Pancreas (tissue), 10 donors: Measurements from ENCODE around the gene PRORP. TPM values are rescaled to one million over a fixed set of nuclear protein-coding genes. Genes with fewer than 3 reads are reported as not detected.
"Not testable (repeated sequence)": the region's sequence is repeated elsewhere in the genome, so short reads cannot be mapped to it uniquely, and the experiment has no call there.

Source experiments
- ATAC-seq, 4 donors: fragments of 200-7000 bp; cut with Tn5 transposase; one replicate each; pipeline versions ENCODE4 v1.8.0 to v1.9.1; 2020; ENCODE audit warnings: mild to moderate bottlenecking in 4 of 4, moderate library complexity in 4 of 4
- DNase-seq, 6 donors: peaks; one replicate each; pipeline ENCODE4 v3.0.0-alpha.2; 2020
- FAIRE-seq: peaks from 2 replicates; lab custom pipeline; 2012; peaks lifted over from hg19 to GRCh38; lab: Jason Lieb, UNC
- H3K27ac ChIP-seq, 4 donors: fragments of 200-600 bp; sonication (generic); 1 replicate in 3 of 4; 2 replicates in 1 of 4; pipeline versions ENCODE4 v1.5.0 to v1.8.0; 2020
- H3K27me3 ChIP-seq, 4 donors: fragments of 200-600 bp; one replicate each; pipeline ENCODE4 v1.8.0; 2021
- H3K36me3 ChIP-seq, 3 donors: fragments of 200-600 bp; sonication (generic) in 1 of 3; one replicate each; pipeline versions ENCODE4 v1.5.0 to v1.8.0; 2020 to 2021
- H3K4me1 ChIP-seq, 3 donors: fragments of 200-600 bp; one replicate each; pipeline ENCODE4 v1.8.0; 2021
- H3K4me3 ChIP-seq, 4 donors: fragments of 200-600 bp; sonication (generic) in 2 of 4; one replicate each; pipeline versions ENCODE4 v1.5.0 to v1.8.0; 2020 to 2021
- H3K9me3 ChIP-seq, 4 donors: fragments of 200-600 bp; one replicate each; pipeline ENCODE4 v1.8.0; 2021
- WGBS, 2 donors: extraction: QIAGEN DNeasy Blood & Tissue Kit; methylation state at CpG; one replicate each; pipeline ENCODE4 v1.1.7; 2013; 5-methylcytosine and 5-hydroxymethylcytosine counted together
- intact Hi-C, 3 donors: fragments of 100-400 bp; cut with DNase I; formaldehyde crosslinking; loops; one replicate each; pipeline versions ENCODE4 v1.11.1 to v1.14.2; 2022
- polyA plus RNA-seq, 2 donors: library from polyadenylated mRNA; stranded (reverse); fragments of 200-250 nt; gene quantifications; one replicate each; pipeline ENCODE4 v1.2.3, GENCODE V29; 2013
- total RNA-seq, 6 donors: library from RNA; stranded (reverse); fragmentation: NEBNext Ultra II Directional in 4 of 6; extraction: Animal tissue kit (Norgen Biotek cat#: 25700) in 4 of 6; gene quantifications; one replicate each; pipeline versions ENCODE4 v1.2.1 to v1.2.4, GENCODE V29; 2021 to 2023
- TF ChIP-seq, protein P1 (sequence below), 4 donors: fragments of 200-600 bp; sonication (generic) in 3 of 4; IDR thresholded peaks; one replicate each; pipeline versions ENCODE4 v1.5.0 to v1.8.0; 2021; ENCODE audit warnings: antibody characterized with exemption in 4 of 4
- donor health status: healthy with polysubstance abuse.
- donor health status: DM: no; HTN: no; CAD: no; lungs with moderate emphysema.
- donor health status: DM: no; HTN: no; CAD: no.
- donor health status: control.
- donor health status: control.
- donor health status: Bipolar disorder and iron deficiency.
- donor health status: DM: yes; HTN: yes; CAD: no.
- donor health status: DM: no; HTN: no; CAD: no.
- donor health status: DM: no; HTN: no; CAD: no.
- donor health status: DM: yes; HTN: yes; CAD: no.

Gene PRORP
- total and polyA plus RNA-seq, 8 donors = 3.5 to 14.2 (median 6.4) TPM

DNA sequence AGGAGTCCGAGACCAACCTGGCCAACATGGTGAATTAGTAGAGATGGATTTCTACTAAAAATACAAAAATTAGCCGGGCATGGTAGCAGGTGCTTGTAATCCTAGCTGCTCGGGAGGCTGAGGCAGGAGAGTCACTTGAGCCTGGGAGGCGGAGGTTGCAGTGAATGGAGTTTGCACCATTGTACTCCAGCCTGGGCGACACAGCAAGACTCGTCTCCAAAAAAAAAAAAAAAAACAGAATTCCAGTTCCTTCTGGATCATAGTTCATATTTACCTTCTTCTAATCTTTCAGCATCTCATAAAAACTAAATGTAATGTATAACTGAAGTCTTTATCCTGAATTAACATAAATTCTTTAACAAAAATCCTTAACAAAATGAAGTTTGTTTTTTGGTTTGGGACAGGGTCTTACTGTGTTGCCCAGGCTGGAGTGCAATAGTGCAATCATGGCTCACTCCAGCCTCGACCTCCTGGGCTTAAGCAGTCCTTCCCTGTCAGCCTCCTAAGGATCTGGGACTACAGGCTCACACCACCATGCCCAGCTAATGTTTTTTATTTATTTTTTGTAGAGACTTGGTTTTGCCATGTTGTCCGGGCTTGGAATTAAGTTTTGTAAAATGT, 38.7 kb upstream of the PRORP start:
- intact Hi-C loops = no loop called here
- no peak for ATAC-seq
- no peak for DNase-seq
- no peak for FAIRE-seq
- H3K4me3 ChIP-seq = no peak overlapping the region
- TF ChIP-seq, protein P1, sequence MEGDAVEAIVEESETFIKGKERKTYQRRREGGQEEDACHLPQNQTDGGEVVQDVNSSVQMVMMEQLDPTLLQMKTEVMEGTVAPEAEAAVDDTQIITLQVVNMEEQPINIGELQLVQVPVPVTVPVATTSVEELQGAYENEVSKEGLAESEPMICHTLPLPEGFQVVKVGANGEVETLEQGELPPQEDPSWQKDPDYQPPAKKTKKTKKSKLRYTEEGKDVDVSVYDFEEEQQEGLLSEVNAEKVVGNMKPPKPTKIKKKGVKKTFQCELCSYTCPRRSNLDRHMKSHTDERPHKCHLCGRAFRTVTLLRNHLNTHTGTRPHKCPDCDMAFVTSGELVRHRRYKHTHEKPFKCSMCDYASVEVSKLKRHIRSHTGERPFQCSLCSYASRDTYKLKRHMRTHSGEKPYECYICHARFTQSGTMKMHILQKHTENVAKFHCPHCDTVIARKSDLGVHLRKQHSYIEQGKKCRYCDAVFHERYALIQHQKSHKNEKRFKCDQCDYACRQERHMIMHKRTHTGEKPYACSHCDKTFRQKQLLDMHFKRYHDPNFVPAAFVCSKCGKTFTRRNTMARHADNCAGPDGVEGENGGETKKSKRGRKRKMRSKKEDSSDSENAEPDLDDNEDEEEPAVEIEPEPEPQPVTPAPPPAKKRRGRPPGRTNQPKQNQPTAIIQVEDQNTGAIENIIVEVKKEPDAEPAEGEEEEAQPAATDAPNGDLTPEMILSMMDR (IDR thresholded peaks at IDR 0.05) = no peak
- WGBS, 2 donors = 92 to 96% methylated on average over 8 of the region's 8 CpGs
- H3K4me1 ChIP-seq = no peaks in the 10 kb centered on the region
- no peaks in the 10 kb centered on the region for H3K27me3 ChIP-seq
- H3K36me3 ChIP-seq = peaks cover 0 to 33% (median 7%) of the 10 kb centered on the region in 3 donors
- H3K27ac ChIP-seq = no peak overlapping the region
- no peaks in the 10 kb centered on the region for H3K9me3 ChIP-seq

DNA sequence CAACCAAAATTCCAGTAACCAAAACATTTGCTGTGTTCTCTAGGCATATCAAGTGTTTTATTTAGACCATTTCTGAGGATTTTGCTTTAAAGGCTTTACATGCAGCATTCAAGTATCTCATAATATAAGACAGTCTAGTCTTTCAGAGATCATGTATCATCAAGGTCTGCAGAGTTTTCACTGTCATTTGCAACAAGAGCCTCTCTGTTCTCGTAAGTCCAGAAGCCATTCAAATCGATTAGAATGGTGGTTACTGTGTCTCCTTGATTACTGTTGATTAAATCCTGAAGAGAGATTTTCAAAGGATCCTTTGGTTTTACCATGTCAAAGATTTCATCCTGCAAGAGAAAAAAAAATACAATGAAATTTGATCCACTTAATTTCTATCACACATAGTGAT, 36.9 kb upstream of the PRORP start:
- H3K4me3 ChIP-seq = no peak overlapping the region
- FAIRE-seq = no peak
- TF ChIP-seq, protein P1 (IDR thresholded peaks at IDR 0.05) = no peak
- H3K36me3 ChIP-seq = peaks cover 0 to 28% (median 4%) of the 10 kb centered on the region in 3 donors
- H3K4me1 ChIP-seq = no peaks in the 10 kb centered on the region
- no peak for DNase-seq
- intact Hi-C loops = no loop called here
- WGBS, 2 donors = 76 to 78% methylated on average over 2 of the region's 2 CpGs
- no peak for ATAC-seq
- no peaks in the 10 kb centered on the region for H3K27me3 ChIP-seq
- no peaks in the 10 kb centered on the region for H3K9me3 ChIP-seq
- H3K27ac ChIP-seq = no peak overlapping the region

DNA sequence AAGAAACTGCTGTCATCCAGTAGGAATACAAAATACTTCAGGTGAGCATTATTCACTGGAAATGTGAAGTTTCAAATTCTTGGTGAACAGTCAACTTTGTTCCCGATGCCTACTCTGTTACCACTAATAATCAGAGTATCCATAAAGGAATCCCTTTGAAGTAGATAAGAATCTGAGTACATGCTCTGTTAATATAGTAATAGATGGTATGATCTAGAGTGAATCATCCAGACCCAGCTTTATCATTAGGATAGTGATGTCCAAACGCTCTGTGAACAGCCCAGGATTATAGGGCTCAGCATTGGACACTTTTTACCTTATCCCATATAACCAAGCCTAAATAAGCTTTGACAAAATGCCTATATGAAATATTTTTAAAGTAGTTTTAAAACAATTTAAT, 33.8 kb upstream of the PRORP start:
- TF ChIP-seq, protein P1 (IDR thresholded peaks at IDR 0.05) = no peak
- 87 to 89% methylated on average over 2 of the region's 2 CpGs for WGBS, 2 donors
- ATAC-seq (no peak), FAIRE-seq (no peak), DNase-seq (no peak)
- Histone ChIP-seq H3K9me3 (no peaks in the 10 kb centered on the region), H3K36me3 (peaks cover 0 to 12% (median 0%) of the 10 kb centered on the region in 3 donors), H3K27me3 (no peaks in the 10 kb centered on the region), H3K27ac (no peak overlapping the region), H3K4me3 (no peak overlapping the region), H3K4me1 (no peaks in the 10 kb centered on the region)
- intact Hi-C loops = no loop called here

DNA sequence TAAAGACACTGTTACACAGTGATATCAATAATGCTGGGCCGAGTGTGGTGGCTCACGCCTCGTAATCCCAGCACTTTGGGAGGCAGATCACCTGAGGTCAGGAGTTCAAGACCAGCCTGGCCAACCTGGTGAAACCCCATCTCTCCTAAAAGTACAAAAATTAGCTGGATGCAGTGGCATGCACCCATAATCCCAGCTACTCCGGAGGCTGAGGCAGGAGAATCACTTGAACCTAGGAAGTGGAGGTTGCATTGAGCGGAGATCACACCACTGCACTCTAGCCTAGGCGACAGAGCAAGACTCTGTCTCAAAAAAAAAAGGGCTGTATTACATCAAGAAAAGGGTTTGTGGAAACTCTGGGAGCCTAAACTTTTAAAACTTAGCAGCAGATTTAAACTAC, 27.7 kb upstream of the PRORP start:
- H3K36me3 ChIP-seq, H3K27me3 ChIP-seq, DNase-seq, H3K4me3 ChIP-seq, H3K4me1 ChIP-seq, intact Hi-C loops, H3K27ac ChIP-seq, ATAC-seq, FAIRE-seq, H3K9me3 ChIP-seq: not testable (repeated sequence)
- WGBS, 2 donors = 97% methylated on average over 6 of the region's 6 CpGs

DNA sequence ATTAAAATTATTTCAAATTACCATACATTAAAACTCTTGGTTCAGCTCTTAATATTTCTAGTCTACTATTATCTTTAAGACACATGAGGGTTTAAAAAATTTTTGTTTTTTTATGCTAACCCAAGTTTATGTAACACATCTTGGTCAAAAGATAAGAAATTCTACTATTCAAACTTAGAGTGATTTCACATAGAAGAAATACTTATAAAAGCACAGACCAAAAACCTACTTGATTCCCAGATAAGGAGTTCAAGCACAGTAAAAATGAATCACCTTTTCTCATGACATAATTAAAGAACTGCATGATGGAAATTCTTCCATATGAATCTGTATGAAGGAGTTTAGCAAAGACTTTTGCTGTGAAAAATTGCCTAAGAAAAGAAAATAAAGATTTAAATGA, 14.5 kb upstream of the PRORP start:
- Histone ChIP-seq H3K27ac (no peak overlapping the region), H3K9me3 (no peaks in the 10 kb centered on the region), H3K4me3 (no peak overlapping the region), H3K36me3 (peaks cover 0 to 29% (median 0%) of the 10 kb centered on the region in 3 donors), H3K27me3 (no peaks in the 10 kb centered on the region), H3K4me1 (no peaks in the 10 kb centered on the region)
- intact Hi-C loops = no loop called here
- DNase-seq (no peak), ATAC-seq (no peak), FAIRE-seq (no peak)
- TF ChIP-seq, protein P1 (IDR thresholded peaks at IDR 0.05) = no peak
